Mucosa of gallbladder (tissue), 1 donor: Measurements from ENCODE around the gene HCFC1. TPM values are rescaled to one million over a fixed set of nuclear protein-coding genes. Genes with fewer than 3 reads are reported as not detected.

ENCODE experiments used
- DNase-seq: peaks from one replicate; pipeline ENCODE4 v3.0.0-alpha.2; 2020; ENCODE audit warnings: low spot score
- total RNA-seq: library from RNA; stranded (reverse); gene quantifications from one replicate; pipeline ENCODE4 v1.2.1, GENCODE V29; 2021
- donor health status: DM: no; HTN: no; CAD: no.

The HCFC1 gene
- total RNA-seq, 1 donor from 2014 or later, result 69.5 TPM

GRCh38 chrX:153924149-153924861 lies 47.3 kb downstream of the HCFC1 start:
- no peak for DNase-seq

GRCh38 chrX:153922932-153923857 lies 48.4 kb downstream of the HCFC1 start:
- peak; percentile 66 for DNase-seq

GRCh38 chrX:153921511-153922446 lies 49.8 kb downstream of the HCFC1 start:
- no peak for DNase-seq

- DNase-seq, result no peak
Measured at GRCh38 chrX:153921070-153921469, 50.5 kb downstream of the HCFC1 start.

- no peak for DNase-seq
Measured at GRCh38 chrX:153920546-153920945, 51.1 kb downstream of the HCFC1 start.

GRCh38 chrX:153919281-153919680 lies 52.3 kb downstream of the HCFC1 start:
- DNase-seq, result no peak

- no peak for DNase-seq
Measured at GRCh38 chrX:153917869-153918268, 53.7 kb downstream of the HCFC1 start.

GRCh38 chrX:153913701-153914100 lies 57.9 kb downstream of the HCFC1 start:
- DNase-seq, result no peak

GRCh38 chrX:153913211-153913610 lies 58.4 kb downstream of the HCFC1 start:
- no peak for DNase-seq

- DNase-seq, result no peak
Measured at GRCh38 chrX:153911798-153912197, 59.8 kb downstream of the HCFC1 start.

- no peak for DNase-seq
Measured at GRCh38 chrX:153910446-153910845, 61.2 kb downstream of the HCFC1 start.

GRCh38 chrX:153909980-153910360 lies 61.6 kb downstream of the HCFC1 start:
- DNase-seq, result no peak

- DNase-seq, result no peak
Measured at GRCh38 chrX:153909024-153909979, 62.3 kb downstream of the HCFC1 start.

- no peak for DNase-seq
Measured at GRCh38 chrX:153908219-153908860, 63.3 kb downstream of the HCFC1 start.

GRCh38 chrX:153907456-153907855 lies 64.2 kb downstream of the HCFC1 start:
- no peak for DNase-seq

GRCh38 chrX:153906126-153906917 lies 65.3 kb downstream of the HCFC1 start:
- DNase-seq, result no peak

GRCh38 chrX:153905481-153906095 lies 66.0 kb downstream of the HCFC1 start:
- no peak for DNase-seq

- DNase-seq, result no peak
Measured at GRCh38 chrX:153903991-153904957, 67.3 kb downstream of the HCFC1 start, which contains the start of gene AVPR2. TSS of gene AVPR2 (plus strand) at chrX:153904673. CDS start at chrX:153905146, 473 bp downstream.
